ENCODE data around the gene INO80E. TPM values are rescaled to one million over a fixed set of nuclear protein-coding genes. Genes with fewer than 3 reads are reported as not detected.

The INO80E gene, protein sequence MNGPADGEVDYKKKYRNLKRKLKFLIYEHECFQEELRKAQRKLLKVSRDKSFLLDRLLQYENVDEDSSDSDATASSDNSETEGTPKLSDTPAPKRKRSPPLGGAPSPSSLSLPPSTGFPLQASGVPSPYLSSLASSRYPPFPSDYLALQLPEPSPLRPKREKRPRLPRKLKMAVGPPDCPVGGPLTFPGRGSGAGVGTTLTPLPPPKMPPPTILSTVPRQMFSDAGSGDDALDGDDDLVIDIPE
- total RNA-seq = 17.3 and 18.3 TPM in 2 replicates

DNA sequence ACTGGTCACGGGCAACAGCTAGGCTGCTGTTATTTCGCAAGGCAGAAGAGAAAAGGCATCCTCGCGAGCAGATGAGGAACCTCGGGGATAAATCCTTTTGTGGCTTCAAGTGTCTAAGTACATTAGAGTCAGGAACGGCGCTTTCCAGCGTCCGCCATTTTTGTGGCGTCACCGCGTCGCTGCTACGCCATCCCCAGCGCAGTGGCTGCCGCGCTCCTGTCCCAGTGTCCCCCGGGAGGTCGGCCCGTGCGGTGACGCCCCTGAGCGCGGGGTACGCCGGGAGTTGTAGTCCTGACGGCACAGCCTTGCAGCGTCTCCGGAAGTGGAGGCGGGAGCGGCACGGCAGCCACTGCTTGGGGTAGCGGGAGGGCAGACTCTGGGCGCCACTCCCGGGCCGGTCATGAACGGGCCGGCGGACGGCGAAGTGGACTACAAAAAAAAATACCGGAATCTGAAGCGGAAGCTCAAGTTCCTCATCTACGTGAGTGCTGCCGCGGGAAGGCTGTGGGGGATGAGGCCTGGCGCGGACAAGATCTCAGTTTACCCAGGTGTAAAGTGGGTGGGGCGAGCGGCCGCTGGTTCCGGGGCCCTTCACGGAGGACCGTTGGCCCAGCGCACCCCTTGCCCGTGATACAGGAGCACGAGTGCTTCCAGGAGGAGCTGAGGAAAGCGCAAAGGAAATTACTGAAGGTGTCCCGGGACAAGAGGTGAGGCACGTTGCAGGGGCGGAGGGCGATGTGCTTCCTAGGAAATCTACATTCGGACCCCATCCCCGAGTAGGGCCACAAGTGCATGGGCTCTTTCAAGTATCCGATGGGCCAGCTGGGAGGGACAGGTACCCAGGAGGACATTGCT lies at the start of gene INO80E:
TSS of gene INO80E (plus strand) at position 331 of the 855 bp plus-strand sequence. CDS start at position 401, 70 bp downstream.

DNA sequence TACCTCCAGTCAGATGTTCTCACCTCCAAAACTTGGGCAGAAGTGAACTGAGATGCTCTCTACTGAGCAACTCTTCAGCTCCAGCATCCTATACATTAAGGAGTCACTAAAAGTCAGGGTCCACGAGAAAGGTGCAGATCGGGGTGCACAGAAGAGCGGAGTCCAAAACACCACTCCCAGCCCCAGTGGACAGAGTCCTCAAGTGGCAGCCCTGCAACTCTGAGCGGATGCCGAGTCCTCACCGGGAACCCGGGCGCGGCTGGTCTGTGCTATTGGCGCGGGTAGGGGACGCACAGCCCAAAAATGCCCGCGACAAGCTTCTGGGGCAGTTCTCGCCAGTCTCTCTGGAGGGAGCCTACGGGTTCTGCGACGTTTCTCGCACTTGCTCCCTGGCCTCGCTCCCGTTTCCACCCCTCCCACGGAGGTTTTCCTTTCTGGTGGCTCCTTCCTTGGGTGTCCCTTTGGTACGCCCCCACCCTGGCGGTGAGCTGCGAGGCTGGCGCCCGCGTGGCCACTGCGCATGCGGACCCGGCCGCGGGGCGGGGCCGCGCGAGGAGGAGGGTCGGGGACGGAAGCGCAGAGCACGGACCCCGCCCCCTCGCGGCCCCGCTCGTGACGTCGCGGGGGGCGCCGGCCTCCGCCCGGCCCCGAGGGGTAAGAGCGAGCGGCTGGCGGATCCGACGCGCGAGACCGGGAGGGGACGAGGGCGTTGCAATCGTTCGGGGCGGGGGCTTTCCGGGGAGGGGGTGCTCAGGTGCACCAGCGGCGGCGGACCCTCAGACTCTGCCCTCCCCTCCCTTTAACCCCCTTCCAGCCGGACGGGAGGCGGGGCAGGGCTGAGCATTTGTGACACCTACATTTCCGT lies 34.3 kb upstream of the INO80E start, which contains the start of gene TMEM219:
TSS of gene TMEM219 (plus strand) at position 601 of the 865 bp plus-strand sequence. CDS start 1,065 bp downstream, outside the sequence.

DNA sequence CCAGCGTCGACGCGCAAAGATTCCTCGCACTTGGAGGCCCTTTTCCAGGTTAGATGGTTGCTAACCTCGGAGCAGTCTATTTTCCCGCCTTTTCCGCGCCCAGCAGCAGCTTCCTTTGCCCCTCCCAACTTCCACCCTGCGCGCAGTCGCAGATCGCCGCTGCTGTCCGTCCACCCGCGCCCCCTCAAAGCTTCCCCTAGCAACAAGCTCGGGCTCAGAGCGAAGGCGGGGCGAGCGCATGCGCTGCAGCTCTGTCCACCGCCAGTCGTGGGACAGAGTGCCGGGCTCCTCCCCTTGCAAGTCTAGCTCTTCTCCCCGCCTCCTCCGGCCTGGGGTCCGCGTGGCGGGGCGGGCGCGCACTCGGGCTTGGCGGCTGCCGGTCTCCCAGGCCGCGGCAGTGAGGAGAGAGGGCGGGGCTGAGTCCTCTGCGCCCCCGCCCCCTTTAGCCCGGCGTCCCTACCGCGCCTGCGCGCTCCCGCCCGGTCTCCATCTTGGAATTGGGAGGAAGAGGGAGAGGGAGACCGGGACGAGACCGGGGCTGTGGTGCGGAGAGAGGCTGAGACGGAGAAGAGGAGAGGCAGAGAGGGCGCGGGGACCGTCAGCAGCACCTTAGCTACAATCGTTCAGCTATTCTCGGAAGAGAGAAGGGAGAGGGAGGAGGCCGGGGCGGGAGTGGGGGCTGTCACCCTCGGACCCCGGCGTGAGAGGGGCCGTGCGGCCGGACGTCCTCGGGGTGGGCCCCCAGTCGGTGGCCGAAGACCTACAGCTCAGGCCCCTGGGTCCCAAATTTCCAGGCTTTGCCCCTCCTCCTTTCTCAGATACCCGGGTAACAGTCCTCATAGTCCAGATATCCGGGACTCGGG lies 22.4 kb upstream of the INO80E start, which contains the start of gene TAOK2:
TSS of gene TAOK2 (plus strand) at position 485 of the 863 bp plus-strand sequence. CDS start 3,905 bp downstream, outside the sequence.

DNA sequence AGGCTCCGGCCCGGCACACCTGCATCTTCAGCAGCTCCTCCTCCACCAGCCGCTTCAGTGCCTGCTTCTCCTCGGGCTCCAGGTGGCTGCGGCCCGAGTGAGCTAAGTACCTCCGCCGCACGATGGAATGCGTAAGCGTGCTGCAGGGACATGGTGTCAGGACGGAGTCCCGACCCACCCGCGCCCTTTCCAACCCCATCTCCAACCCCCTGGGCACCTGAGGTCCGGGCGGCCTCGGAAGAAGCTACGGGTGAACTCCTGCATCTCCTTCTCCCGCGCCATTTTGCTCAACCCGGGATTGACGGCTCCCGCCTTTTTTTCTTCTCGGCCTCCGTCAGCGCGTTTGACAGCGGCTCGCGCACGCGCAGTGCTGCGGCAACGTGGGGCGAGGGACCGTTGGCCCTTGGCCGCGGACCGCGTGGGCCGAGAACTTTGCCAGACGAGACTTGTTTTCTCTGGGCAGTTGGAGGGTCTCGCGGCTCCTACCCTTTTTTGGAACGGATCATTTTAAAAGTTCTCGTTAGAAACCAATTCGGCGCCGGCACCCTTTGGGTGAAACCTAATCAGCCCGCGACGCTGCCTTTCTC lies 624 bp upstream of the INO80E start, which contains the start of gene HIRIP3:
TSS of gene HIRIP3 (minus strand) at position 294 of the 587 bp plus-strand sequence. CDS start at position 282, 12 bp downstream.

DNA sequence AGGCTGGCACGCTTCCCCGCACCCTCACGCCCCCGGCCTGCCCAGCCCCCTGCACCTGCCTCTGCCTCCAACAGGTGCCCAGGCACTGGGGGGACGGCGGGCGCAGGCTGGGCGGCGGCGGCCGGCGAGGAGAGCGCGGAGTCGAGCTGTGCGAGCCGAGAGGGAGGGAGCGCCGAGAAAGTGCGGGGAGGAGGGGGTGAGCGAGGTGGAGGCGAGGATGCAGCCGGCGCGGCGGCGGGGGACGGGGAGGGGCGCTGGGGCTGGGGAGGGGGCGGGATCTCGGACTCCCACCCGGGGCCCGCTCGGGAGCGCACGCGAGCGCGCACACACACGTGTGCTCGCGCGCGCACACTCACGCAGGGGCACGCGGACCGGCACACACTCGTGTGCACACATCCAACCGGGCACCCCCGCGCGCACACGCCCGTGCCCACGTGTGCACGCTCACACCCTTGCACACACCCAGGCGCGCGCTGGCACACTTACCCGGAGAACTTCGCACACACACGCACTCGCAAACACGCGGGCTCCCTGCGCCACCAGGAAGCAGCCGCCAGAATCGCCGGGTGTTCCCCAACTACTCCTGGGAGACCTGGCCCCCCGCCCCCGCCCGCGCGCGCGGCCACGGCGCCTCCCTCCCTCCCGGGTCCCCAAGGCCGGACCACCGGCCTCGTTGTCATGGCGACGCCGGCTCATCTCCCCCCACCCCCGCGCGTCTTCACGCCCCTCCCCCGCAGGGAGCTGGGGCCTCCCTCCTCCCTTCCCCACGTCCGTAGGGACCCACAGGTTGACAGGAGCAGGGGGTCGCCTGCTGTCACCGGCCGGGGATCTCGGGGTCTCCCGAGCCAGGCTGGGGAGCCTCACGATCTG lies 15.0 kb downstream of the INO80E start, which contains the start of gene DOC2A:
TSS of gene DOC2A (minus strand) at position 184 of the 870 bp plus-strand sequence. CDS start 805 bp downstream, outside the sequence.

DNA sequence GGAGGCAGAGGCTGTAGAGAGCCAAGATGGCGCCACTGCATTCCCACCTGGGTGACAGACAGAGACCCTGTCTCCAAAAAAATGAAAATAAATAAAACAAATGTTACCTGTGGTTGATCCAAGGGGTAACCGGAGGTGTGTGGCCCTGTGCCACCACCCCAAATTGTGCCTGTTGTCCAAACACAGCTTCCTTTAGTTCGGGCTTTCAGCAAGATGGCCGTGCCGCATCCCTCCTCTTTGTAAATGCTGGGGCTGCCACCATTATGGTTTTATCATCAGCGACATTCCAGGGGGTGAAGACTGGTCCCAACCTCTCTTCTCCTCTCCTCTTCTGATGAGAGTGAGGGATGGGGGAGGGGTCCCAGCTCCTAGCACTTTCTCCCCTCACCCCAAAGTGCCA lies 26.8 kb downstream of the INO80E start, which contains the start of gene C16orf92:
TSS of gene C16orf92 (plus strand) at position 312 of the 400 bp plus-strand sequence. CDS start 143 bp downstream, outside the sequence.

DNA sequence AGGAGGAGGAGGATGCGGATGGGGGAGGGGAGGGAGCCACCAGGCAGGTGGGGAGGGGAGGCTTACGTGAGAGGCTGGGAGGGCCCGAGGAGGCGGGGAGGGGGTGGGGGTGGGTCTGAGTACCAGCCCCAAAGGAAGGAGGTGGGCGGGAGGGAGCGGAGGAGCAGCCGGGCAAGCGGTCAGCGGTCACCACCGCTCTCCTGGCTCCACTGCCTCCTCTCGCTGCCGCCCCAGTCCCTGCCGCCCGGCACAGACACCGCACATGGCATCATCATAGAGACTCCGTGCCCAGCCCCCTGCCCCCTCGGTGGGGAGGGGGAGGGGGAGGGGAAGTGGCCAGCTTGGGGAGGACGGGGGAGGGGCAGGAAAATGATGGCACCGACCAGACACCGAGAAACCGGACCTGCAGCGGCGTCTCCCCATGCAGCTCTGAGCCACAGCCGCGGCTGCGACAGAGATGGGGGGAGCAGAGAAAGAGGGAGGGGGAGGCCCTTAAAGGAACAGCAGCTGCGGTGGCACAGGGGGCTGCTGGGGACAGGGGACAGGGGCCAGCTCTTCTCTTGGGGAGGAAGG lies 34.9 kb downstream of the INO80E start, which contains the start of gene TLCD3B:
TSS of gene TLCD3B (minus strand) at position 431 of the 573 bp plus-strand sequence. CDS start 744 bp downstream, outside the sequence.

Other genes starting within 250 kb of the INO80E start
- not detected in 2 replicates for gene ZG16, start 218.0 kb upstream of the INO80E start, total RNA-seq
- 29.6 and 57.5 TPM in 2 replicates for gene KIF22, start 205.5 kb upstream of the INO80E start, total RNA-seq
- gene MAZ, start 189.7 kb upstream of the INO80E start, total RNA-seq = 227 and 252 TPM in 2 replicates
- 0.27 and 0.56 TPM in 2 replicates for gene PRRT2, start 184.0 kb upstream of the INO80E start, total RNA-seq
- gene PAGR1, start 180.1 kb upstream of the INO80E start, total RNA-seq = 17.2 and 21.5 TPM in 2 replicates
- gene MVP, start 175.8 kb upstream of the INO80E start, total RNA-seq = 250 and 373 TPM in 2 replicates
- gene CDIPT, start 133.0 kb upstream of the INO80E start, total RNA-seq = 56.0 and 67.3 TPM in 2 replicates
- 1.2 and 3.7 TPM in 2 replicates for gene SEZ6L2, start 96.7 kb upstream of the INO80E start, total RNA-seq
- gene ASPHD1, start 95.8 kb upstream of the INO80E start, total RNA-seq = 1.2 and 2.4 TPM in 2 replicates
- gene KCTD13, start 70.0 kb upstream of the INO80E start, total RNA-seq = 4.7 and 5.7 TPM in 2 replicates
- 61.0 and 61.1 TPM in 2 replicates for gene TMEM219, start 34.2 kb upstream of the INO80E start, total RNA-seq
- gene TAOK2, start 22.4 kb upstream of the INO80E start, total RNA-seq = 97.0 TPM in 2 replicates
- gene HIRIP3, start 624 bp upstream of the INO80E start, total RNA-seq = 4.9 and 6.4 TPM in 2 replicates
- gene DOC2A, start 14.8 kb downstream of the INO80E start, total RNA-seq = 0.09 and 0.38 TPM in 2 replicates
- gene C16orf92, start 27.0 kb downstream of the INO80E start, total RNA-seq = not detected in 2 replicates
- gene TLCD3B, start 35.0 kb downstream of the INO80E start, total RNA-seq = 0.09 TPM in 2 replicates
- 358 and 754 TPM in 2 replicates for gene ALDOA, start 69.5 kb downstream of the INO80E start, total RNA-seq
- gene PPP4C, start 79.8 kb downstream of the INO80E start, total RNA-seq = 221 and 246 TPM in 2 replicates
- gene TBX6, start 95.7 kb downstream of the INO80E start, total RNA-seq = 0.09 and 0.19 TPM in 2 replicates
- gene YPEL3, start 100.0 kb downstream of the INO80E start, total RNA-seq = 6.2 and 9.3 TPM in 2 replicates
- 0.81 and 1.3 TPM in 2 replicates for gene GDPD3, start 117.3 kb downstream of the INO80E start, total RNA-seq
- 25.6 and 28.0 TPM in 2 replicates for gene MAPK3, start 127.0 kb downstream of the INO80E start, total RNA-seq
- gene CORO1A, start 187.4 kb downstream of the INO80E start, total RNA-seq = 0.75 and 2.7 TPM in 2 replicates
- gene BOLA2B, start 197.4 kb downstream of the INO80E start, total RNA-seq = 39.0 and 39.6 TPM in 2 replicates
- 39.4 and 46.1 TPM in 2 replicates for gene SLX1A, start 197.6 kb downstream of the INO80E start, total RNA-seq
- gene SULT1A3, start 203.0 kb downstream of the INO80E start, total RNA-seq = 1.7 and 2.8 TPM in 2 replicates

Measured in endothelial cell of coronary artery (primary cell).